GM18502 (cell line): Measurements from ENCODE around the gene ANKRD13A.
A peak's percentile ranks its signal among the peaks of the same experiment; 100 is the strongest.
"Not testable (repeated sequence)": the region's sequence is repeated elsewhere in the genome, so short reads cannot be mapped to it uniquely, and the experiment has no call there.

ENCODE experiments used
- ATAC-seq: cut with Tn5 transposase; IDR thresholded peaks from one replicate; pipeline ENCODE4 v1.9.1; 2021; ENCODE audit warnings: mild to moderate bottlenecking; ENCODE audit not compliant: unreplicated experiment, poor library complexity

Gene ANKRD13A

GRCh38 chr12:110073049-110073831 lies 74.0 kb downstream of the ANKRD13A start:
- ATAC-seq, result no peak

GRCh38 chr12:110074089-110074488 lies 74.9 kb downstream of the ANKRD13A start:
- ATAC-seq, result no peak

GRCh38 chr12:110075880-110076279 lies 76.7 kb downstream of the ANKRD13A start:
- ATAC-seq, result no peak

DNA sequence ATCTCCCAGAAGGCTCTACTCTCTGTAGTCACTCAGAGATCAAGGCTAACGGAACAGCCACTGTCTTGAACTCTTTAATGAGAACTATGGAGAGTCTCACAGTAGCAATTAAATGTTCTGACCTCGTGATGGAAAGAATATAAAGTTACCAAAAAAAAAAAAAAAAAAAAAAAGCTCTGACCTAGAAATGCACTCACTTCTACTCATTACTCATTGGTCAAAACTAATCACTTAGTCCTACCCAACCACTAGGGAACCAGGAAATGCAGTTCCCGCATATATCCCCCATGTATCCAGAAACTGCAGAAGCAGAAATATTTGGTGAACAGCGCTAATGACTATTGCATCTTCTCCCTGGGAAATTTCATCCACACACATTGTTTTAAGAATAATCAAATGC lies 78.6 kb downstream of the ANKRD13A start:
- no peak for ATAC-seq

- ATAC-seq, result peak; percentile 81
Observed at GRCh38 chr12:110079477-110080400, 80.5 kb downstream of the ANKRD13A start.

GRCh38 chr12:110080410-110080809 lies 81.2 kb downstream of the ANKRD13A start:
- no peak for ATAC-seq

- no peak for ATAC-seq
Observed at GRCh38 chr12:110084314-110085015, 85.2 kb downstream of the ANKRD13A start.

GRCh38 chr12:110088216-110088615 lies 89.0 kb downstream of the ANKRD13A start:
- not testable (repeated sequence) for ATAC-seq

DNA sequence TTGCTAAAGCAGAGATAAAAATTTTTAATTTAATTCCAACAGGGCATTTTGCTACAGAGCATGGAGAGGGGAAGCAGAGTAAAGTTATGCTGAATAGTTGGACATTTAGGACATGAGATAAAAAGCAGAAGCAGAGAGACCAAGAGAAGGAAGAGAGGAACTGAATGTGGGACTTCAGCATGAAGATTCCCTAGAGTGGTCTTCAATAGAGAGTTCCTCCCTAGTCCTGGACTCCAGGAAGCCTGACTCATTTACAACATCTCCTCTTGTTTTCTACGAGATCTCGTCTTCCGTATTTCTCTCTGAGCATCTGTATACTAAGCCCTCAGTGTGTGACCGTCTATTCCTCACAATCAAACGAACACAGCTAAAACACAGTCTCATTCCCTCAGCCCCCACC lies 89.7 kb downstream of the ANKRD13A start:
- no peak for ATAC-seq
